Epidermal melanocyte (primary cell): ENCODE results near the gene KRTAP9-7.
A peak's percentile ranks its signal among the peaks of the same experiment; 100 is the strongest.
"Not testable (repeated sequence)": the region's sequence is repeated elsewhere in the genome, so short reads cannot be mapped to it uniquely, and the experiment has no call there.

Source experiments
- DNase-seq: peaks from one replicate; pipeline ENCODE4 v3.0.0; 2011; ENCODE audit warnings: low spot score; ENCODE audit not compliant: insufficient read length

Gene KRTAP9-7

DNA sequence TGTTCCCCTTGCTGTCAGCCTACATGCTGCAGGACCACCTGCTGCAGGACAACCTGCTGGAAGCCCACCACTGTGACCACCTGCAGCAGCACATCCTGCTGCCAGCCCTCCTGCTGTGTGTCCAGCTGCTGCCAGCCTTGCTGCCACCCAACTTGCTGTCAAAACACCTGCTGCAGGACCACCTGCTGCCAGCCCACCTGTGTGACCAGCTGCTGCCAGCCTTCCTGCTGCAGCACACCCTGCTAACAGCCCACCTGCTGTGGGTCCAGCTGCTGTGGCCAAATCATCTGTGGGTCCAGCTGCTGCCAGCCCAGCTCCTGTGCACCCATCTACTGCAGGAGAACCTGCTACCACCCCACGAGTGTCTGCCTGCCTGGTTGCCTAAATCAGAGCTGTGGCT lies 4.2 kb upstream of the KRTAP9-7 start:
- not testable (repeated sequence) for DNase-seq

DNA sequence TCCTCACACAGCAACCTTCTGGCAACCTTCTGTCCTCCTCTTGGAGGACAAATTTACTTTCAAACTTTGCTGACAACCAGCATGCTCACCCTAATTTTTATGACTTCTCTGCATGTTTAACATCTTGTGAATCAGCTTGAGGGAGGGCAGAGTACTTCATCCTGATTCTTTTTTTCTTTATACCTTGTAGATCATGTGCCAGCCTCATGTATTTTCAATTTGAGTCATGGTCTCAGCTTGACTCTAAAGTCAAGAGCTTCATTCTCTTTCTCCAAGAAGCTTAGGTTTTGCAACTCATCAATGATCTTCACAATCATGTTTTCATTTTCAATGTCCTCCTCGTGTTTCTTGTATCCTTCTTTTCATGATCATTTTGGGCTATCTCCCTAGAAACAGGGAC lies 3.6 kb upstream of the KRTAP9-7 start:
- DNase-seq: no peak

- no peak for DNase-seq
Observed at GRCh38 chr17:41278176-41278955, 2.9 kb downstream of the KRTAP9-7 start.

DNA sequence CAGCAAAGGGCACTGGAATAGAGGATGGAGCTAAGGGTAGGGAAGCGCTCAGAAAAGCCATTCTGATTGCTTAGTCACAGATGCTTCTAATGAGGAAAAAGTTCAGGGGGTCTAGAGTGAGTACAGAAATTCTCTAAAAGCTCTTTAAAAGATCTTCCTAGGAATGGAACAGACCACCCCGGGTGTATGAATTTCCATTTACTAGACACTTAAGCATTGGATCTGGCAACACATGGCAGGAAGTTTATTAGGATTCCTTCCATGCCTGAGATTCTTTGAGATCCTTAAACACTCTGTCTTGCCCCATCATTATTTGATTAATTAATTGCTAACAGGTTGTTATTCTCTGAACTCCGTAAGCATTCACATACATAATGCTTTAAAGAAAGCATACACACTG lies 8.5 kb downstream of the KRTAP9-7 start:
- DNase-seq: peak; percentile 31

- no peak for DNase-seq
Observed at GRCh38 chr17:41284546-41284945, 9.0 kb downstream of the KRTAP9-7 start.

DNA sequence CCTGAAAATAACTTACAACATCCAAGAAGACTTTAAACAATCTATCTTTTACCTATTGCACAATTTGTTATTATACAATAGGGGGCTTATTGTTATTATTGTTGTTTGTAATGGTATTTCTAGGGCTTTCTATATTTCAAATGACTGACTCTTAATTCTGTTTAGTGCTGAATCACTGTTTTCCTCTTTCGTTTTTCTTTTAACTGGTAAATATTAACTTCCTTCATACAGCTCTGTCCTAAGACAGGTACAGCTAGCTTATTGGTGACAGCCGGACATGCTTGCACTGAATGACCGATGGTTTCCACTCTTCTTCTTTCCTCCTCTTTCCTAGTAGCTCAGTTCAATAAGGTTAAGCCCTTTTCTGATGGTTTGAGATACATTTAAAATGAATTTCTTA lies 11.6 kb downstream of the KRTAP9-7 start:
- no peak for DNase-seq

DNA sequence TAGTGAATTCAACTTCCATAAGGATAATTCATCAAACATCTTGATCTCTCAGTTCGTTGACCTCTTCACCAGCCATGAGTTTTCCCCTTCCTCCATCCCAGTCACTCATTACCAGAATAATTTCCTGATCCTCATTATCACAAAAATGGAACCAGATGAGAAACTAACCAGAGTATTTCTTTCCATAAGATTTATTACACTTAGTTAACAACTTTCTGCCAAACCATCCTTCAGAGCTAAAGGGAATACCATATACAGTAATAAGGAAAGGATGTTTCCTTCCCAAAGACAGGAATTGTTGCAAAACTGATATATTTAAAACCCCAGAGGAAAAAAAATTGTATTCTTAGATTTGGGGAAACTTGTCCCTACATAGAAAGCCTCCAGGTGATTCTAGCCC lies 18.5 kb downstream of the KRTAP9-7 start:
- no peak for DNase-seq

GRCh38 chr17:41296846-41297245 lies 21.3 kb downstream of the KRTAP9-7 start:
- no peak for DNase-seq

DNA sequence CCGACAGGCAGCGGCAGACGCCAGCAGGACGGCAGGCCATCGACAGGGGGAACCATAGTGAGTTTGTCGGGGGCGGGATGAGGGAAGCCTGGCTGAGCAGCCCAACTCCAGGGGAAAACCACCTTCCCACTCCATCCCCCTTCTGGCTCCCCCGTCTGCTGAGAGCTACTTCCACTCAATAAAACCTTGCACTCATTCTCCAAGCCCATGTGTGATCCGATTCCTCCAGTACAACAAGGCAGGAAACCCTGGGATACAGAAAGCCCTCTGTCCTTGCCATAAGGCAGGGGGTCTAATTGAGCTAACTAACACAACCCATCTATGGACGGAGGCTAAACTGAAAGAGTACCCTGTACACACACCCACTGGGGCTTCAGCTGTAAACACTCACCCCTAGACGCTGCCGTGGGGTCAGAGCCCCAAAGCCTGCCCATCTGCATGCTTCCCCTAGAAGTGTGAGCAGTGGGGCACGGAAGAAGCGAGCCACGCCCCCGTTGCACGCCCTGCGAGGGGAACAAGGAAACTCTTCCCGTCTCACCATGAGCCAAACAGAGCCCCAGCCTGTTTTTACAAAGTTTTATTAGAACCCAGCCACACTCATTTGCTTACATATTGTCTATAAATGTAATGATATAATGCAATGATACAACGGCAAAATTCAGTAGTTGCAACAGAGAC lies 23.1 kb downstream of the KRTAP9-7 start:
- no peak for DNase-seq

DNA sequence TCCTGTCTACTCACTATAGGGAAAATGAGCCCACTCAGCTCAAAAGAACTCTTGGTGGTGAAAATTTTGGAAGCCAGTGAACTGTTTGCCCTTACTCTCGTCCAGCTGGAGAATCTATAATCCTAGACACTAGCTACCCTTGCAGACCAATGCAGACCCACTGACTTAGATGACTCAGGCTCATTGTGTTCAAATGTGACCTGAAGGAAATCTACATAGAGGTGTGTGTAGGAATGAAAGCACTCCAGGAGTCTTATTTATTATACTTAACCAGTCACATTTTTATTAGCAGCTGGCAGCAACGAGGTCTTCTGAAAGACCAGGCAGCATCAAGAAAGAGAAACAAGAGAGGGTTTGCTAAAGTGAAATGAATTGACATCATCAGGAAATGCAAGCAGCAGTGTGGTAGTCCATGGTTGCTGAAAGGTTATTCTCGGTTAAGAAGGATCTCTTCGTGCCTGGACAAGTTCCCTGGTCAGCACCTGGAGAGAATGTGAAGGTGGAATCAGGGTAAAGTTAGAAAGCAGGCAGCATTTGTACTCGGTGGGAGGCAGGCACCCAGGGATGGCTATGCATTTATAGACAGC lies 25.8 kb downstream of the KRTAP9-7 start:
- DNase-seq: no peak

GRCh38 chr17:41301916-41302901 lies 26.7 kb downstream of the KRTAP9-7 start, which contains the start of gene KRTAP29-1:
Gene KRTAP29-1 (minus strand): TSS chr17:41302851. CDS start chr17:41302851, 0 bp downstream.
- no peak for DNase-seq

GRCh38 chr17:41302981-41303380 lies 27.5 kb downstream of the KRTAP9-7 start:
- DNase-seq: no peak

GRCh38 chr17:41304091-41304490 lies 28.6 kb downstream of the KRTAP9-7 start:
- DNase-seq: no peak

- no peak for DNase-seq
Observed at GRCh38 chr17:41307647-41308046, 32.1 kb downstream of the KRTAP9-7 start.

DNA sequence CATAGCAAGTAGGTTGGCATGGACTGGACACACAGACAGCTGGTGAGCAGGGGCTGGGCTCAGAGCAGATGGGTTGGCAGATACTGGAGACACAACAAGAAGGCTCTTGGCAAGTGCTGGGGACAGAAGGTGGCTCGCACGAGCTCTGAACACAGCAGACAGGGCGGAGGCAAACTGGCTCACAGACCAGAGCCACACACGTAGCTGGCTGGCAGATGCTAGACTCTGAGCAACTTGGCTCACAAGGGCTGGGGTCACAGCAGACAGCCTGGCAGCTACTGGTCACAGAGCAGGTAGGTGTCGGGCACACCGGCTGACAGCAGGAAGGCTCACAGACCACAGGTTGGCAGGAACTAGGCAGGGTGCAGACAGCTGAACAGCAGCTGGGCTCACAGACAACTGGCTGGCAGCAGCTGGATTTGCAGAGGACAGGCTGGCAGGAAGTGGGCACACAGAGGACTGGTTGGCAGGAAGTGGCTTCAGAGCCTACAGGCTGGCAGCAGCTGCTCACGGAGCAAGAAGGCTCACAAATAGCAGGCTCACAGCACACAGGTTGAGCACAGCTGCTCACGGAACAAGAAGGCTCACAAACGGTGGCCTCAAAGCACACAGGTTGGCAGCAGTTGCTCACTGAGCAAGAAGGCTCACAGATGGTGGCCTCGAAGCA lies 32.9 kb downstream of the KRTAP9-7 start:
- DNase-seq: no peak

DNA sequence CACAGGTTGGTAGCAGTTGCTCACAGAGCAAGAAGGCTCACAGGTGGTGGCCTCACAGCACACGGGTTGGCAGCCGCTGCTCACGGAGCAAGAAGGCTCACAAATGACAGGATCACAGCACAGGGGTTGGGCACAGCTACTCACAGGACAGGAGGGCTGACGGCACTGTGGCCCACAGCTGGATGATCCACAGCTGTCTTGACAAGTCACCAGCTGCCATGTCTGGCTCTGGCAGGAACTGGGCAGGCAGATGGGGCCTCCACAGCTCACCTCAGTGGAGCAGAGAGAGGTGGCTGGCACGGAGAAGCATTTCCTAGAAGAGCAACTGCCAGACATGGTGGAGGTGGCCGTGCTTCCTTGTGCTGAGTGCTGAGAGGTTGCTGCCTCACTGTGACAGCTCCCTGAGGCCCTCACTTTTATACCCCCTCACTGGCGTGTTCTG lies 33.4 kb downstream of the KRTAP9-7 start, which contains the start of gene KRTAP16-1:
KRTAP16-1 (minus strand) TSS at position 392 of the 442 bp plus-strand sequence; CDS start at position 336, 56 bp downstream.
- no peak for DNase-seq

GRCh38 chr17:41311111-41311510 lies 35.6 kb downstream of the KRTAP9-7 start:
- no peak for DNase-seq

GRCh38 chr17:41315204-41315794 lies 39.8 kb downstream of the KRTAP9-7 start, which contains the start of gene KRTAP17-1:
Gene KRTAP17-1 (minus strand): TSS chr17:41315710. CDS start chr17:41315650, 60 bp downstream.
- no peak for DNase-seq

DNA sequence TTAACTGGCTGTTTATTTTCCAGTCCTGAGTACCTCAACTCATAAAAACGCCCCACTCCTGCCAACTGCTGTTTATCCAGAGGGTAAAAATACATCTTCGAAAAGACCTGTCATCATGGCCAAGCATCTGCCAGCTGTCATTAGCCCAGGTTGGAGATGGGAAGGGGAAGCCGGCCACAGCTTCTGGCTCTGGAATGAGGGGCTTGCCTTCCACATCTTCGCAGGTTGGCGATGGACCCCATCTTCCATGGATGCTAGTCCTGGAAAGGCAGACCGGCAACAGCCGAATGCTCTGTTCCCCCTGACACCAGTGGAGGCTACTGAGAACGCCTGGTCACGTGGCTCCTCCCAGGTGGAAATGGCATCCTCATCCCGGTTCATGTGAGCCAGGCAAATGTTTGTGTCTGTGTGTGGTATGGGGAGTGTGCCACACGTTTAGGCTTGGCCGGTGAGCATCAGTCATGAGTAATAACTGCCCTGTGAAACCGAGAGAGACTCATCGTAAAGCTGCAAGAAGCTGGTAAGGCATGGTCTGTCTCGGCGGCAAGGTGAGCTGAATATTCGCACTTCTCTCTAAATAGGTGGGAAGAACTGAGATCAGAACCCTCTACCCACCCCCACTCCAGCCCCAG lies 40.4 kb downstream of the KRTAP9-7 start:
- DNase-seq: no peak
